Hepatic stellate cell (primary cell): ENCODE results near the gene SLC2A8.

Experiments
- DNase-seq: peaks from one replicate; pipeline ENCODE4 v3.0.0; 2011; ENCODE audit warnings: low spot score

The SLC2A8 gene

DNA sequence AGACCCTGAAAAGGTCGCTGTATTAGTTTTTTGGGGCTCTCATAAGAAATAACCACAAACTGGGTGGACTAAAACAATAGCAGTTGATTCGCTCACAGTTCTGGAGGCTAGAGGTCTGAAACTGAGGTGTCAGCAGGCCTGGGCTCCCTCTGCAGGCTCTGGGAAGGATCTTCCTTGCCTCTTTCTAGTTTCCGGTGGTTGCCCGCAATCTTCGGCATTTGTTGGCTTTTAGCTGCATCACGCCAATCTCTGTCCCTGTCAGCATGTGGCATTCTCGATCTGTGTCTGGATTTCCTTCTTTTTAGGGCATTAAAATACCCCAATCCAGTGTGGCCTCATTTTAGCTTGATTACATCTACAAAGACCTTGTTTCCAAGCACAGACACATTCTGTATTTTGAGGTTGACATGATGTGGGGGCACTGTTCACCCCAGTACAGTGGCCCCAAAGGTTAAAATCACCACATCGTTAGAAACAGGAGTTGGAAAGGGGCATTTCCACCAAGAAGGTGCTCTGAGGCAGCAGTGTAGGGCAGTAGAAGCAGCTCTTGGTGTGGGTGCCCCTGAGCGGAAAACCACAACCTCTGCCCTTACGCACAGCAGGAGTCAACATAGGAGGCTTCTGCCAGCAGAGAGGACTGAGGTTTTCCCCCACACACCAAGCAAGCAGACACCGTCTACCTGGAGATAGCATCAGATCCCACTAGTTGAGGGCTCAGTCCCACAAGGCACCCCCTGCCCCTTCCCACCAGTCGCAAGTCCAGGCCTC, 40.7 kb downstream of the SLC2A8 start:
- DNase-seq: no peak

DNA sequence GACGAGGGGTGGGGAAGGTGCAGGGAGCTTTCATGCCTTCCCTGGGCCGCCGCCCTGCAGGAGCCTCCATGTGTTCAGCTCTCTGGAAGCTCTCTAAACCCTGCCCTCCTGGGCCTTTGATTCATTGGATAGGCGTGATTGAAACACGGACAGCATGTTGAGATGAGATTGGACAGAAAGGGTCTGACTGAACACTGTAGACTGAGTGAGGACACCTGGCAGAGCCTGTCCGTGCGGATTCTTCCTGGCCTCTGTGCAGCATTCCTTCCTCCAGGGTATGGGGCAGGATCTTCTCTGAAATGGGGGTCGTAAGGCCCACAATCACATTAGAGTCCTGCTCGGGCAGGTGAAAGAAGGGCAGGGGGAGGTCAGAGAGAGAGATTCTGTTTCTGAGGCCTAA, 41.4 kb downstream of the SLC2A8 start:
- DNase-seq: no peak

DNA sequence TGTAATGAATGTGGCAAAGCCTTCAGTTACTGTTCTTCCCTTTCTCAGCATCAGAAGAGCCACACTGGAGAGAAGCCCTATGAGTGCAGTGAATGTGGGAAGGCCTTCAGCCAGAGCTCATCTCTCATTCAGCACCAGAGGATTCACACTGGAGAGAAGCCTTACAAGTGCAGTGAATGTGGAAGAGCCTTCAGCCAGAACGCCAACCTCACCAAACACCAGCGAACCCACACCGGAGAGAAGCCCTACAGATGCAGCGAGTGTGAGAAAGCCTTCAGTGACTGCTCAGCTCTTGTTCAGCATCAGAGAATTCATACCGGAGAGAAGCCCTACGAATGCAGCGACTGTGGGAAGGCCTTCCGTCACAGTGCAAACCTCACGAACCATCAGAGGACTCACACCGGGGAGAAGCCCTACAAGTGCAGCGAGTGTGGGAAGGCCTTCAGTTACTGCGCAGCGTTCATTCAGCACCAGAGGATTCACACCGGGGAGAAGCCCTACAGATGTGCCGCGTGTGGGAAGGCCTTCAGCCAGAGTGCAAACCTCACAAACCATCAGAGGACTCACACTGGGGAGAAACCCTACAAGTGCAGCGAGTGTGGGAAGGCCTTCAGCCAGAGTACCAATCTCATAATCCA, 47.4 kb downstream of the SLC2A8 start:
- DNase-seq: no peak

DNA sequence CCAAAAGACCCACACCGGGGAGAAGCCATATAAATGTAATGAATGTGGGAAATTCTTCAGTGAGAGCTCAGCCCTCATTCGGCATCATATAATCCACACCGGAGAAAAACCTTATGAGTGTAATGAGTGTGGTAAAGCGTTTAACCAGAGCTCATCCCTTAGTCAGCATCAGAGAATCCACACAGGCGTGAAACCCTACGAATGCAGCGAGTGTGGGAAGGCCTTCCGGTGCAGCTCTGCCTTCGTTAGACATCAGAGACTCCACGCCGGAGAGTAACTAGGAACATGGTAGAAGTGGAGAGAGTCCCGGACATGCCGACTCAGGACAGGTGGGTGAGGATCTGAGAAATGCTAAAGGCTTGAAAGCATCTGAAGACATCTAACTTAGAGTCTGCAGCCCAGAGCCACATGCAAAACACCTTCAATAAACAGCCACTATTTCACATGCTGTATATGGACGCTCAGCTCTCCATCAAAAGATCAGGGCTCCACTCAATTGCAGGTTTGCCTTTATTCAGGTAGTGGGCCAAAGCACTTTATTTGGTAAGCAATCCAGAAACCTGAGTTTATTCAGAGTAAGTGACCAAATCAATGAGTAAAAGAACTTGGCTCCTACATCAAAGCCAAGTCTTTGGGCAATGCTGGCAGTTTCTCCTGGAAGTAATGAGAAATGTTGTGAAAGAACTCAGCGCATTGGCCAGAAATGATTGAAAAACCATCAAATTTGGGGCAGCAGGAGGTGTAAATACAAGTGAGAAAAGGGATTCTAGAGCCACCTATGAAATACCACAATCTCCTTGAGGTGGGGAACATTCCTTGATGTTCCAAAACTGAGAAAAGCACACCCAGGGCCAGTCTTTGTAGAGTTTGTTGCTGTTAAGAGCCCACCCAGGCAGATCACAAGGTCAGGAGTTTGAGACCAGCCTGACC, 48.2 kb downstream of the SLC2A8 start:
- DNase-seq: no peak

DNA sequence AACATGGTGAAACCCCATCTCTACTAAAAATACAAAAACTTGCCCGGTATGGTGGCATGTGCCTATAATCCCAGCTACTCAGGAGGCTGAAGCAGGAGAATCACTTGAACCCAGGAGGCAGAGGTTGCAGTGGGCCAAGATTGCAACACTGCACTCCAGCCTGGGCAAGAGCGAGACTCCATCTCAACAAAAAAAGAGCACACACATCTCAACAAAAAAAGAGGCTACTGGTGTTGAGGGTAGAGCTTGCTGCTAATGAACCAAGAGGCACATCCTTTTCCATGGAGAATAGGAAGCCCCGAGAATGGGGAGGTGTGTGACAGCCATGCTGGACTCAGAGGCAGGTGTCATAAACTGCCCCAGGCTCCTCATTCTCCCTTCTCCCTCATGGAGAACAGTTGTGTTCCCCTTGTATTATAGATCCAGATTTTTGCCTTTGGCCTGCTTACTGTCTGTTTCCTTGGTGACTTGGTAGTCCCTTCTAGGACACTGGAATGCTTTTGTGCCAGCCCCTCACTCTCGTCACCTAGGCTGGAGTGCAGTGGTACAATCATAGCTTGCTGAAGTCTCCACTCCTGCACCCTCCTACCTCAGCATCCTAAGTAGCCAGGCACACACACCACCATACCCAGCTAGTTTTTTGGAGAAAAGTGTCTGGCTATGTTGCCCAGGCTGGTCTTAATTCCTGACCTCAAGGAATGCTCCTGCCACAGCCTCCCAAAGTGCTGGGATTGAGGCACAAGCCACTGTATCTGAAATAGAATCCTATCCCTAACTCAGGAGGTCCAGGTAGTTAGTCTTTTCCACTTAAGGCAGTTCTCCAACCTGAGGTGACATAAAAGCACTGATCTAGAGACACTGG, 49.1 kb downstream of the SLC2A8 start:
- DNase-seq: no peak

DNA sequence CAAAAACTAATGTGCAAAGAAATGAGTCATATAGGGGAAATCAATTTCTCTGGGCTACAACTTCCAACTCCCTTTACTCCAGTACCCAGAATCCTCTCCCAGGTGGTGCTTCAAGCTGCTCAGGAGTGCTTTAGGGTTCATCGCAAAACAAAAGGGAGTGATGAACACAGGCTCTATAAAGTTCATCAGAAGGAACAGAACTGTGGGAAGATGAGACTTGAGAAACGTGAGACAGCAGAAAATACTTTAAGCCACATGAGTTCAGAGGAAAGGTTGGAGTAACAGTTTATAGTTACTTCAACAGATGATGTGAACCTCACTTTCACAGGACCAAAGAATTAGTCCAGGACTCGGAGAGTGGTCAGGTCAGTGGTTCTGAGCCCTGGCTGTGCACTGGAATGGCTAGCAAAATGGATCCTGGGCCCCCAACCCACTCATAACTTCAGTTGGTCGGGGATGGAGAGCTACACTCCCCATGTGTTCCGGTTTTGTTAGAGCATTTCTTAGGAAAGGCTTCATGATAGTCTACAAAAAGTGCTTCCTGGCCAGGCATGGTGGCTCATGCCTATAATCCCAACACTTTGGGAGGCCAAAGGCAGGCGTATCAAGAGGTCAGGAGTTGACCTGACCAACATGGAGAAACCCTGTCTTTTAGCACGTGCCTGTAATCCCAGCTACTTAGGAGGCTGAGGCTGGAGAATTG, 49.9 kb downstream of the SLC2A8 start:
- no peak for DNase-seq

DNA sequence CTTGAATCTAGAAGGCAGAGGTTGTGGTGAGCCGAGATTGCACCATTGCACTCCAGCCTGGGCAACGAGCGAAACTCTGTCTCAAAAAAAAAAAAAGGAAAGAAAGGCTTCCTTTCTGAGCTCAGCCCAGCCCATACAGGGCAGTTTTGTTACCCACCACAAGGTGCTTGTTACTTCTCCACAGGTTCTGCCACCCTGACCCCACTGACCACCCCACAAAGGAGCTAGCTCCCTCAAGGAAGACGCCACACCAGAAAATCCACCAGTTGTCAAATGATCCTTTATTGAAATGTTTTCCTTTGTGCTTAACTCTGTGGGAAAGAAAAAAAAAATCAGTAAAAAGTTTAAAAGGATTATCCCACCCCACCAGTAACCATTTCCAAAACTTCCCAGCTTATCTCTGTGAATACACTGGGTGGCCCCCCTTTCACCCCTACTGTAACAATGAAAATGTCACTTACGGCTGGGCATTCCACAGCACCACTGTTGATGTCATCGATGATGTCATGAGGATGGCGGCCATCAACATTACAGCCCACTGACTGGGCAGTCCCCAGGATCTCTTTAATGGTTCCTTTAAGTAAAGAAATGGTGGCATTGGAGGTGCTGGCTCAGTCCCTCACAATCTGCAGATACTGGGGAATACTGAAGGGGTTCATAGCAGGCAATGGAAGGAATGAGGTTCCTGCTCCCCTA, 50.6 kb downstream of the SLC2A8 start:
- DNase-seq: no peak

DNA sequence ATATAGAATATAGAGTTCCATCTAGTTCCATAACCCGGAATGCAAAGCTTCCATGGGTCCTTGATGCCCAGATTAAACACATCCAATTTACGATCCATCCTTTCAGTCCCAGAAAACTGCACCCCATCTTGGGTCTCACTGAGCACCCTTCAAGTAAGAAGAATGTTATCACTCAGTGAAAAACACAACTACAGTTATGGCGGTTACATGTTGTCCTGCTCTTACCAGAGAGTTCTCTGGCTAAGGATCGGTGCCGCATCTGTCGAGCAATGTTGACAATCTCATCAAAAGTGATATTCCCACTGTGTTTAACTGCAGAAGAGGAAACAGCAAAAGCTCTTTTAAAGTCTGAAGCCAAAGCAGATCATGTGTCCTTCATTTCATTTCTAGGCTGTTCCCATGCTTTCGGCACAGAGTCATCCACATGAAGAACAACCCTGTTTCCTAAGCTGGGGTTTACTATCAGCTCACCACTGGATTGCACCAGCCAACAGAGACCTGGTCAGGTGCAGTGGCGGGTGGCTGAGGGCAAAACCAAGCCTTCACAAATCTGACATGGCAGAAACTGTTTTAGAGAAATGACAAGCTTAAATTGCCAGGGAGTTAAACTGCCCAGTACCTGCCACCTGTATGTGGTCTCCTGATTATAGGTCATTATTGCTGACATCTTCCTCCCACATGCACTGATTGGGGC, 51.3 kb downstream of the SLC2A8 start:
- no peak for DNase-seq

DNA sequence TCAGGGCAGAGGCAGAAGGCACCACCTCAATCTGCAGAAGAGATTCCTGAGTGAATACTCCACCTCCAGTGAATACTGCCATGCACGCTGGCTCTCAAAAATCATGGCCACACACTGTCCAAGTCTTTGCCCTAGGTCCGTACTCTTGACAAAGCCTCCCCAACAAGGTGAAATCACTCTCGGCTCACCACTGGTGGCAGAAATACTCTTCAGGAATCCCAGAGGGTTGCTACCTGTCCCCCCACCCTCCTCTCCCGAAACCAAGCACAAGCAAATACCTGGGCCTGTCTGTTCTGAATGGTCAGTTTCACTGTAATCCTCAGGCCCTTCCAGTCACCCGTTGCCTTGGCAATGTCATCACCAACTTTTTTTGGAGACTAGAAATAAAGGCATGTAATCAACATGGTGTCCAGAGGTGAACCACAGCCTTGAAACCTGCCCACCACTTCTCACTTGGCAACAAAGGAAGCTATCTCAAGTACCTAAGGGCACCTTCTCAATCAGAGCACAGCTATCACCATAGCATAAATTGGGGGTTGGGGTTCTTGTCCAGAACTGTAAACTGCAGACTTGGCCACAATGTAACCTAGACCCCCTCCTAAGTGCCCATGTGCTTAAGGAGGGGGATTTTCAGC, 52.5 kb downstream of the SLC2A8 start:
- no peak for DNase-seq

DNA sequence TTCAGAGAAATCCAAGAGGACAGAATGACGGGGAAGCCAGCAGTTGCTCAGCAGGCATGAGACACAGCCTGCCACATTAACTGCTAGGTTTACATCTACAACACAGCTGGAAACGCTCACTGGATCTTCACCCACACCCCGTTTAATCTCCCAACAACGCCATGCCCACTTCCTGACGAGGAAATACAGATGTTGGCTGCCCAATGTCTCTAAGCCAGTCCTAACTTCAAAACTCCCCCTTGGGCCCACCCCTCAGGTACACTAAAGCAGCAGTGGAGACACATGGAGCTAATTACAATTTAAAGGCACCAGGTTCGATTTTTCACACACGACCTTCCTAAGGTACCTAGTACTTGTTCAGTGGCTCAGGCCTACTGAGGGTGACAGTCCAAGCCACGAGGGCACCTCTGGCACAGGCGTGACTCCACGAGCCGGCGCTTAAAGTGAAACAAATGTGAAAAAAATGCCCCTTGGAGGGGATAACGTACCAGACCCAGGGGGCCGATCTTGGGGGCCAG, 53.3 kb downstream of the SLC2A8 start:
- peak; percentile 37 for DNase-seq

DNA sequence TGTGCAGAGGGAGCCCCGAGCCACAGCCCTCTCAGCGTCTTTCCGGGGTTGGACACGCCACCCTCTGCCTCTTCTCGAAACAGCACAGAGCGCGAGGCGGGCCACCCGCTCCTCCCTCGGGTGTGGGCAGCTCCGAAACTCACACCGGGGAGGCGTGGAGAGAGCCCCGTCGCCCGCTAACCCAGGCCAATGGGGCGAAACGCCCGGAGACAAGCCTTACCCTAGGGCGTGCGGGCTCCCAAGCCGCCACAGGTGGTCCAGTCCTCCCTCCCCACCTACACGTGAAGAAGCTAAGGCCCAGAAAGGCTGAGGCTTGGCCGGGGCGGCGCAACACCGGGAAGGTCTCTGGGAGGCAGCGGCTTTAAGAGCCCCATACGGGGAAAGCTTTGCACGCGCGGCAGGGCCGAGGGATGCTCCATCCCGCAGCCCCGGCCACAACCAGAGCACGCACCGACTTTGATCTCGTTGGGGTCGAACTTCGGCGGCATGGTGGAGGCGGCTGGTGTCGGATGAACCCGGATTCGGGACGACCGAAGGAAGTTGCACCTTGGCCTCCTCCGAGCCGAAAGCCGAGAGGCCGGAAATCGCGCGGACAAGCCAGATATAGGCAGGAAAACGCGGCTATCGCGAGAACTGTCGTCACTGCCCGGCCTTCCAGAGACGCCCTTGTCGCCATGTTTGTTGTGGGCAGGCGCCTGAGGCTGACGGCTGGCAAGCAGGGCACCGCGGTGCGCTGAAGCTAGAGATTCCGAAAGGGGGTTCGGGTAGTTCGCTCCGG, 54.0 kb downstream of the SLC2A8 start, which contains the start of the genes LRSAM1 and RPL12:
Gene LRSAM1, plus strand, starts transcription at position 681 of the 778 bp plus-strand sequence. CDS start 3,018 bp downstream, outside the sequence.
Gene RPL12, minus strand, starts transcription at position 577 of the 778 bp plus-strand sequence. Its CDS starts 89 bp downstream, at position 488.
- peak; percentile 92 for DNase-seq

DNA sequence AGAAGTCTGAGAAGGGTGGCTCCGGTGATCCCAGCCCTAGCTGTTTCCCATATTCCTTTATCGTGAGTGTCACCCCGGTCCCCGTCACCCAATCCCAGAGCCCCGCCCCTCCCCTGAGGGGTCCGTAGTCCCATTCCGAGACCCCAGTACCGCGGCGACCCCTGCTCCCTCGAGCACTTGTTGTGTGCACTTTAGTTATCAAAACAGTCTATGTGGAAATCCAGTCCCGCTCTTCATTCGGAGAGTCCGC, 54.6 kb downstream of the SLC2A8 start:
- DNase-seq: no peak

DNA sequence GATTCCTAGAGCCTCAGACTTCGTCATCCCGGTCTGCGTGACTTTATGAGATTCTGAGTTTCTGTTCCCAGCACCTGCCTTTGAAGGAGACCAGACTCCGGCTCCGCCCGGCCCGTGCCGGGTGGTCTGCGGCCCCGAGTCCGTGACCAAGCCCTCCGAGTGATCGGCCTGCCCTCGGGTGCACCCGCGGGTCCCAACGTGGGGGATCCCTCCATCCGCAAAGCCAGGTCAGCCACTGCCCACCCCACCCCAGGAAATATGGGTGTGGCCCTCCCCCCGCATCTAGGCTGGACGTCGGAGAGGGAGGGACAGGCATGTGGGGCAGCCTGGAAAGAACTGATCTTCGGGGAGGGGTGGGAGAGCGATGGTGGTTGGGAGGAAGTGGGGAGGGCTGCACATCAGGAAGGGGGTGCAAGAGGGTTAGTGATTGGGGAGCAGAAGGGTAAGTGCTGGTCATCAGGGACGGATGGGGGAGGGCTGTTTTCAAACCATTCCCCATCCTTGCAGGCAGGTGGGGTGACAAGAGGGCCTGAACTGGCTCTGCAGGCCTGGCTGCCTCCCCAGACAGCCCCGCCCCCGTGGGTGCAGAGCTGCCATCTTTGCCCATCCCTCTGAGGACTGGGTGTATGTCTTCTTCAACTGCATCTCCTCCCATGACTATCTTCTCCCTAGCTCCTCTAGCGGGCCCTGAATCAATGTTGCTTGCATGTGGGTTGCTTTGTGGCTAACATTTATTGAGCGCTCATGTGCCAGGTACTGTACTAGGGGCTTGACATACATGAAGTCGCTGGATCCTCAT, 55.1 kb downstream of the SLC2A8 start:
- peak; percentile 81 for DNase-seq

DNA sequence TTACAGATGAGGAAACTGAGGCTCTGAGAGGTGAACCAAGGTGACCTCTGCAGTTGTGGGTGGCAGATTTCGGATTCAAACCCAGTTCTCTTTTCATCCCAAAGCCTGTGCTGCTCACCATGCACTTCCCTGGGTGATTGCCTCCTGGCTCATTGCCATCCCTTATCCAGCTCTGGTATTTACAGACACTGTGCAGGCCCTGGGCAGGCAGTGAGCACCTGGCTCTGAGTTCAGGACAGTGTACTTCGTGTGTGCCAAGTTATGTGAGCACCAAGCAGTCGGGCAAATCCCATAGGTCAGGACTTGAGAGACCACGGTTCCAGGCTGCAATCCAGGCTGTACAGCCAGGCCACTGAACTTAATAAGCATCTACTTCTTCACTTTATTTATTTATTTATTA, 55.7 kb downstream of the SLC2A8 start:
- no peak for DNase-seq

DNA sequence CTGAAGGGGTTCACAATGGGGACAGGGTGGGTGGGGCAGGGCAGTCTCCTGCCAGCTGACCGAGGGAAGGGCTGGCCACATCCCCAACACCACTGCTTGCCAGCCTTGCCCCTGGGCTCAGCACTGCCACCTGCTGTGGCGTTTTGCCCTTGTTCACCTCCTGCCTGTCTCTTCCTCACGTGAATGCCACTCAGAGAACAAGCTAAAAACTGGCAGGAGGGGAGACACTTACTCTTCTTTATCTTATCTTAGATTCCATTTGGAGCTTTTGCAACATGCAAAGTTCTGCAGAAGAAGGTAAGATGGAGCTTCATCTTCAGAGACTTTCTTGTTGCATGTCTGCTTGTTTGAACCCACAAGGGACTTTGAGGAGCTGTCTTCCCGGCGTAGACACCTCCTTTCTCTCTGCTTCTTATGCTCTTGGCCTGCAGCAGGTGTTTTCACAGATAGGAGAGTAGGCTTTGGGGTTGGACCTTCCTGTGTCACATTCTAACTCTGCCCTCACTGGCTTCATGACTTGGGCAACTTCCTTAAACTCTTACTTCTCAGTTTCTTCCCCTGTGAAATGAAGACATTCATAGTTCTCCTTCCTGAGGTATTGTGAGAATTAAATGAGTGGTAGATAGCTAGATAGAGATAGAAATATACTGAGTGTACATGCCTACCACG, 58.5 kb downstream of the SLC2A8 start:
- no peak for DNase-seq

DNA sequence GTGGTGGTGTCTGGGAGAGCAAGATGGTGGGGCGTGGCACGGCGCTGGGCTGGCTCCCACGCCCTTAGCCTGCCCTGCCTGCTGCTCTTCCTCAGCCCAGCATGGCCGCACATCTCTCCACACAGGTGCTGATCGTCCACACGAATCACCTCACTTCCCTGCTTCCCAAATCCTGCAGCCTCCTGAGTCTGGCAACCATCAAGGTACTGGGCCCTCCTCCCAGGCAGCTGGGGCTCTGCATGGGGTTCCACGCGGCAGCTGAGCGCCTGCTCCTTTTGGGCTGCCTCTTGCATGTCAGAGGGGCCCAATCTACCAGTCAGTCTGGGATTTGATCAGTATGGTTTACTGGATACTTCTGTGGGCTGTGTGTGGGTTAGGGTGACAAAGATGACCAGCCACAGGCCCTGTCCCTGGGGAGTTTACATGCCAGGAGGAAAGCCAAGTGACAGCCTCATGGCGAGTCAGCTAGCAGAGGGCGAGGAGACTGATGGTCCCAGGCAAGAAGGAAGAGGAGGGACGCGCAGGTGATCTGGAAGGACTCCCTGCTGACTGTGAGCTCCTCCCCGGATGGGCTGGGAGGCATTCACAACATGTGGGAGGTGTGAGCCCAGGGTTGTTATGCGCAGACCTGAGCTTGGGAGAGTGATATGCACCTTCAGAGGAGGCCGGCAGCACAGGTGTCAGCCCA, 60.4 kb downstream of the SLC2A8 start:
- DNase-seq: no peak
